ENCODE results near the gene KIAA1217. TPM values are rescaled to one million over a fixed set of nuclear protein-coding genes. Genes with fewer than 3 reads are reported as not detected.

KIAA1217 gene
- polyA plus RNA-seq, 3 donors = not detected

- no peak for DNase-seq
- no peaks in the 10 kb centered on the region for H4K20me1 ChIP-seq (ENCODE audit: insufficient read depth, low read length)
- H3K4me3 ChIP-seq (replicated peaks in 1 of 3; ENCODE audit: low read depth in 2 of 3, low read length in 3 of 3) = no peak overlapping the region
Measured at GRCh38 chr10:24344279-24344678, 135.3 kb downstream of the KIAA1217 start.

GRCh38 chr10:24344695-24345463, 135.9 kb downstream of the KIAA1217 start:
- Histone ChIP-seq H3K79me2 (ENCODE audit: insufficient read depth, low read length) (no peaks in the 10 kb centered on the region), H3K27me3 (ENCODE audit: control insufficient read depth in 2 of 2, insufficient read depth in 2 of 2, low read length in 2 of 2) (no peaks in the 10 kb centered on the region), H3K9ac (ENCODE audit: insufficient read depth, low read length, poor library complexity, severe bottlenecking) (no peak overlapping the region), H3K4me2 (replicated peaks; ENCODE audit: extremely low read depth, low read length, poor library complexity, severe bottlenecking) (no peak overlapping the region), H3K4me3 (replicated peaks in 1 of 3; ENCODE audit: low read depth in 2 of 3, low read length in 3 of 3) (no peak overlapping the region), H3K4me1 (ENCODE audit: control insufficient read depth in 1 of 2, insufficient read depth in 2 of 2, low read length in 2 of 2) (no peaks in the 10 kb centered on the region), H2AFZ (ENCODE audit: insufficient read depth, low read depth, low read length, poor library complexity, severe bottlenecking) (no peak overlapping the region), H3K9me3 (replicated peaks in 1 of 2; ENCODE audit: control insufficient read depth in 1 of 2, insufficient read depth in 1 of 2, low read length in 2 of 2) (no peaks in the 10 kb centered on the region), H3K36me3 (replicated peaks in 1 of 2; ENCODE audit: control insufficient read depth in 1 of 2, insufficient read depth in 2 of 2, low read length in 2 of 2) (no peaks in the 10 kb centered on the region), H3K27ac (ENCODE audit: low read depth in 1 of 2, low read length in 2 of 2) (no peak overlapping the region), H4K20me1 (ENCODE audit: insufficient read depth, low read length) (no peaks in the 10 kb centered on the region)
- intact Hi-C loops (cut with micrococcal nuclease) = no loop called here
- Mint-ChIP-seq H3K27me3 (ENCODE audit: low read depth in 3 of 3) (peaks cover 0 to 4% (median 2%) of the 10 kb centered on the region in 3 donors), H3K4me3 (no peak overlapping the region), H3K36me3 (no peaks in the 10 kb centered on the region), H3K4me1 (no peaks in the 10 kb centered on the region), H3K27ac (no peak overlapping the region), H3K9me3 (peaks cover 0 to 10% (median 2%) of the 10 kb centered on the region in 7 donors)
- WGBS (ENCODE audit: insufficient coverage) = 100% methylated on average over 5 of the region's 7 CpGs
- TF ChIP-seq, protein P1, sequence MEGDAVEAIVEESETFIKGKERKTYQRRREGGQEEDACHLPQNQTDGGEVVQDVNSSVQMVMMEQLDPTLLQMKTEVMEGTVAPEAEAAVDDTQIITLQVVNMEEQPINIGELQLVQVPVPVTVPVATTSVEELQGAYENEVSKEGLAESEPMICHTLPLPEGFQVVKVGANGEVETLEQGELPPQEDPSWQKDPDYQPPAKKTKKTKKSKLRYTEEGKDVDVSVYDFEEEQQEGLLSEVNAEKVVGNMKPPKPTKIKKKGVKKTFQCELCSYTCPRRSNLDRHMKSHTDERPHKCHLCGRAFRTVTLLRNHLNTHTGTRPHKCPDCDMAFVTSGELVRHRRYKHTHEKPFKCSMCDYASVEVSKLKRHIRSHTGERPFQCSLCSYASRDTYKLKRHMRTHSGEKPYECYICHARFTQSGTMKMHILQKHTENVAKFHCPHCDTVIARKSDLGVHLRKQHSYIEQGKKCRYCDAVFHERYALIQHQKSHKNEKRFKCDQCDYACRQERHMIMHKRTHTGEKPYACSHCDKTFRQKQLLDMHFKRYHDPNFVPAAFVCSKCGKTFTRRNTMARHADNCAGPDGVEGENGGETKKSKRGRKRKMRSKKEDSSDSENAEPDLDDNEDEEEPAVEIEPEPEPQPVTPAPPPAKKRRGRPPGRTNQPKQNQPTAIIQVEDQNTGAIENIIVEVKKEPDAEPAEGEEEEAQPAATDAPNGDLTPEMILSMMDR (IDR thresholded peaks at IDR 0.05) = no peak
- DNase-seq = no peak

More at GRCh38 chr10:24344279-24344678, 135.3 kb downstream of the KIAA1217 start:
- Histone ChIP-seq H3K27ac (ENCODE audit: low read depth in 1 of 2, low read length in 2 of 2) (no peak overlapping the region), H3K79me2 (ENCODE audit: insufficient read depth, low read length) (no peaks in the 10 kb centered on the region), H3K4me1 (ENCODE audit: control insufficient read depth in 1 of 2, insufficient read depth in 2 of 2, low read length in 2 of 2) (no peaks in the 10 kb centered on the region), H3K36me3 (replicated peaks in 1 of 2; ENCODE audit: control insufficient read depth in 1 of 2, insufficient read depth in 2 of 2, low read length in 2 of 2) (no peaks in the 10 kb centered on the region), H3K9ac (ENCODE audit: insufficient read depth, low read length, poor library complexity, severe bottlenecking) (no peak overlapping the region), H3K4me2 (replicated peaks; ENCODE audit: extremely low read depth, low read length, poor library complexity, severe bottlenecking) (no peak overlapping the region), H2AFZ (ENCODE audit: insufficient read depth, low read depth, low read length, poor library complexity, severe bottlenecking) (no peak overlapping the region), H3K9me3 (replicated peaks in 1 of 2; ENCODE audit: control insufficient read depth in 1 of 2, insufficient read depth in 1 of 2, low read length in 2 of 2) (no peaks in the 10 kb centered on the region), H3K27me3 (ENCODE audit: control insufficient read depth in 2 of 2, insufficient read depth in 2 of 2, low read length in 2 of 2) (no peaks in the 10 kb centered on the region)
- peaks cover 0 to 7% (median 2%) of the 10 kb centered on the region in 3 donors for H3K27me3 Mint-ChIP-seq (ENCODE audit: low read depth in 3 of 3)
- TF ChIP-seq, protein P1 (IDR thresholded peaks at IDR 0.05) = no peak
- no peaks in the 10 kb centered on the region for H3K4me1 Mint-ChIP-seq
- peaks cover 0 to 10% (median 0%) of the 10 kb centered on the region in 7 donors for H3K9me3 Mint-ChIP-seq
- no peak overlapping the region for H3K27ac Mint-ChIP-seq
- 18% methylated on average over 4 of the region's 4 CpGs for WGBS (ENCODE audit: insufficient coverage)
- intact Hi-C loops (cut with micrococcal nuclease) = no loop called here
- no peaks in the 10 kb centered on the region for H3K36me3 Mint-ChIP-seq
- H3K4me3 Mint-ChIP-seq = no peak overlapping the region
